GM11168 (cell line): Measurements from ENCODE around the gene CNN3.

Experiments used
- in situ Hi-C: fragments of 300-500 bp; cut with MboI; formaldehyde crosslinking; loops from one replicate; pipeline ENCODE4 v1.12.0; 2022; ENCODE audit warnings: low sequenced_read_pairs; ENCODE audit not compliant: unreplicated experiment

The CNN3 gene

DNA sequence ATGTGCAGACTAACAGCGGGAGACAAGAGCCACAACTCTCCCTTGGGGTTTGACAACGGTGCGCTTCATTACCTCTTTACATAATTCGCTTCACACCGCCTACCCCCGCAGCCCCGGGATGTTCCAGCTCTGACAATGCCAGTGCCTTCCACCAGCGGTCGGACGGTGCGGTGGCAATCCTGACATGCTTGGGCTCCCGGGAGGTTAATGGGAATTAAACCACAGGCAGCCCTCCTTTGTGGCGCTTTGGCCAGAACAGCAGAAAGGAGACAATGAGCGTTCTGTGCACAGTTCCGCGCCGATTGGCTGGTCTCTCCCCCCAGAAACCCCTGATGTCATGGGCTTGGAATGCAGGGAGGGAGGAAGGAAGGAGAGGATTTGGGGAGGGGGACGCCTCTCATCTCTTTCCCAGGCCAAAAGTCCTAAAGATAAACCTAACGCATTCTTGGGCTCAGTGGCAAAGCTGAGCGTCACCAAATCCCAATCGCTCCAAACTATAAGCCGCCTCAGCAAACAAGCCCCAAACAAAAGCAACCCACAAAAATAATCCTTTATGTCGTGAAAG lies 1.3 kb downstream of the CNN3 start:
- in situ Hi-C loops, result no loop called here

DNA sequence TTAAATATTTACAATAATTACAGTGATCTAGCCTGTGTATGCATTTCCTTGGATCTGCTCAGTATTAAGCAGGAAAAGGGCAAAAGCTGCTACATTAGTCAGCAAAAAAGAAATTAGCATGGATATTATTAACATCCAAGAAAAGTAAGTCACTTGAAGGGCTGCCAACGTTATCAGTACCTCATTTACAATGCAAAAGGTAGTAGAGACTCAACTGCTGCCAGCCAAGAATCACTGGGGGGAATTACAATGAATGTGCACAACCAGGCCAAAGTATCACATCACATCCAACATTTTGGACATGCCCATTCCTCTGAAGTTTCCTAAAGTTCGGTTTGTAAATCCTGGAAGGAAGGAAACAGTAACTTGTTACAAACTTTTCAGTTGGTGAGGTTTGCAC lies 1.9 kb downstream of the CNN3 start:
- in situ Hi-C loops, result no loop called here

DNA sequence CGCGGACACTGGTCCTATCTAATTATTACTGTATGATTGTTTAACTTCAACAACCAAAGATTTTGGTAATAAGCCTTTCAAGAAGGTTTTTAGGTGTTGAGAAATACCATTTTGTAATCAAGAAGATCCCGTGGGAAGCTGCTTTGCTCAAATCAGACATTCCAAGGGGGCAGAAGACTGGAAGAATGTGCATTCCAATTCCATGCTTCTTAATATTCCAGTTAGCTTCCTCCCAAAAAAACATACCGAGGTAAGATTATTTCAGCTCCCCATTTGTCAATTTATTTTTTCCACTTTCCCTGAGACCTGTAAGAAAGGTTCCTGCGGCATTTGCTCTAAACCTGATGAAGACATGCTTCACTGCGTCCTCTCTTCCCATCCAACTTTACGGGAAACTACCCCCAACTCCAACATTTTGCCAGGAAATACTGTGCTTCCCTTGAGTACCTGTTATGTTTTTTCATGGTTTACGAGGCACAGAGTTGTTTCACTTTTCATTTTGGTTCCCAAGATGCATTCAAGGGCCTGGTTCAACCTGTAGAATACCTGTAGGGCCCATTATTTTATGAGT lies 4.1 kb downstream of the CNN3 start:
- in situ Hi-C loops, result no loop called here

DNA sequence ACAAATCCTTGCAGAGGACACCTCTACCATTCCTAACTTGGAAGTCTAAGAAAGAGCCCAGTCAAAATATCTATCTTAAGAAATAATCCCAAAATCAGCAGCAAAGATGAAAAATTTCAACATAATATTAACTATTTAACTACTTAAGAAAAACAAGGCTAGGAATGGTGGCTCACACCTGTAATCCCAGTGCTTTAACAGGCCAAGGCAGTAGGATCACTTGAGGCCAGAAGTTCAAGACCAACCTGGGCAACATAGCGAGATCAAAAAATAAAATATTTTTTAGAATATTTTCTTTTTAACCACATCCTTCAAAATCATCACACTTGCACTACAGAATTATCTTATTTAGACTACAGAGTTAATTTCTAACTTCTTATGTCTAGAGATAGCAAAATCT lies 4.9 kb downstream of the CNN3 start:
- in situ Hi-C loops, result no loop called here

DNA sequence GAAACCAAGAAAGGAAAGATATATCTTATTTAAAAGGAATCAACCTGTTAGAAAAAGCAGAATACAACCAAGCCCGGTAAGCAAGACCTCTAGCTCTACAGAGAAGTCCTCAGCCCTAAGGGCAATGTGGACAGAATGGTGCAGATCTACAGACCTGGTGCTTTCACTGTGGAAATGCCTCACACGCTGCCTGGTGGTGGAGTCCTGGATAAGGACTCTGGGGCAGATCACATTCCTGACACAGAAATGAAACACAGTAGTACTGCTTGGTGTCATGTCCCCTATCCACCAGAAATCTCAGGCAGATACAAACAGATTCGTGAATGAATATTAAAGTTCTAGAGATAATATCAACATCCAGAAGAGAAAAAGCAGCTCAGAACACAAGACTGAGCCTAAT lies 6.8 kb downstream of the CNN3 start:
- in situ Hi-C loops, result no loop called here

DNA sequence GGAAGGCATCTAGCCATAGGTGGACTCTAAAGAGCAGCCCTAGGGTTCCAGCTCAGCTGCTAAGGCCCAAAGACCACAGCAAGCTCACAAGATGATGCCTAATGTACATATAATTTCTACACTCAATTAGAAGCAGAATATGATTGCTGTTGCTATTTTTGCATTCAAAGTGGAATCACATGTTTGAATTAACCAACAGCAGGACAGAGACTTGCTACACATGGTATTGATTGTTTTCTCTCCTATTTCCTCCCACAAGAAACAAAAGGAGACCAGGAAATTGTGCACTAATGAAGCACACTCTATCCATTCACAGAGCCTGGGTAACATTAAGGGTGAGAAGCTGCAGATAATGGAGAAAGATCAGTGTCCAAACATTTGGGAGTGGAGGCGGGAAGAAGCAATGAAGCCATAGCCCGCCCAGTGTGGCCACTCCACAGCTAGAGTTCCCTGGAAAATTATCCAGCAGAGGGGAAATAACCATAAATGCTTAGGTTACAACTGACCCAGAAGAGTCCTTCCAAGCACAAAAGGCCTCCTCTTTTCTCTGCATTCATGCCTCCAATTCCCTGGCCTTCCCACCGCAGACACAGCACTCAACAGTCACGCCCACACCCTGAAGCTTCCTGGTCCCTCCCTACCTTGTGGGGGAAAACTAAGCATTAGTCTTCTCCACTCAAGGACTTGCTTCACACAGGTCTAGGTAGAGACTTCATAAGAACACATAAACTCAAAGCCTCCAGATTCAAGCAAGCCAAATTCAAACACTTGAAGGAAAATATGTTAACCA lies 7.5 kb downstream of the CNN3 start:
- in situ Hi-C loops, result no loop called here

DNA sequence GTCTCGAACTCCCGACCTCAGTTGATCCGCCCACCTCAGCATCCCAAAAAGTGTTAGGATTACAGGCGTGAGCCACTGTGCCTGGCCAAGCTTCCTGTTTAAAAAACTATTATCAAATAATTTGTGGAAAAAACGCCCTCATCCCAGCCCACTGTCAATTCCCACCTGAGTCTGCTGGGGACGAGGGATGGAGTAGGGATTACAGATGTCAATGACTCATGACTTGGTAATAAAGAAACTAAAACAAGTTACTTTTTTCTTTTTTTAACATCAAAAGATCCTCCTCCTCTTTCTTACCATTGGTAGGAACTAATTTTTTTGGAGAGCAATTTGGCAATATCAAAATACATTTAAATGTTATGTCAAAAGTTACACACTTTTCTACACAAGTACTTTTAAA lies 9.7 kb downstream of the CNN3 start:
- in situ Hi-C loops, result no loop called here

DNA sequence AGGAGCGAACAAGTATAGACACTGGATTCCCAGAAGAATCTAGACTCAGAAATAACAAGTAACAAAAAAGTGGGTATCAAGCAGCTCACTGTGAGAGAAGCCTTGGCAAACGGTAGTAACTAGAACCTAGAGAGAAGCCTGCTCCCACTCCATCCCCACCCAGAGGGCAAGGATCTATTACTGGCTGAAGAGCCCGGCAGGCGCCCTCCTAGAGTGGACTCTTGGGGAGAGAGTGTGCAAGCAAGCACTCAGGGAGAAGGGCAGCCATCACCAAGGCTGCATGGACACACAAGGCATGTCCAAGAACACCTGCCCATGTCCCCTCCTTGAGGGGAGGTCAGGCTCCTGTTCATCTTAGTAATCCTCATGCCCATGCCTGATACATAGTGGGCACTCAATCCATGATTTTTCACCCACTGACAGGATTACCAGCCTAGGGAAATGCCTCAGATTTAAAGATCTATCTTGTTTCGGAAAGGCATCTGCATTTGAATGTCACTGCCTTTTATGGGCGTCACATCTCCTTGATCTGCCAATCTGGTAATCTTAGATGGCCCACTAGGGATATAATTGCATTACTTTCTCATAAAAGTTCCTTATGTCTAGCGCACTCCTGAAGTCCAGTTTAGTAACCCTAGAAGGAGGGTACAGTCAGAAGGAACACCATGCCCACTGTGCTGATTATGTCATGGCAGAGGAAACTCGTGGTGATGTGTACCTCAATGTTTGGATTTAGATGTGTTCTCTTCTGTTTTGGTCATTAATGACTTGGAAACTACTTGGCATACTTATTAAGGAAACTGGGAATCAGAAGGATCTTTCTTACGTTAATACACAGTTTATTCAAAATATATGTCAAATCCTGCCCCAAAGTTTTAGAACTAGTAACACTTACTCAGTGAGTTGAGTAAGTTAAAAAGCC lies 14.4 kb downstream of the CNN3 start:
- in situ Hi-C loops, result no loop called here

DNA sequence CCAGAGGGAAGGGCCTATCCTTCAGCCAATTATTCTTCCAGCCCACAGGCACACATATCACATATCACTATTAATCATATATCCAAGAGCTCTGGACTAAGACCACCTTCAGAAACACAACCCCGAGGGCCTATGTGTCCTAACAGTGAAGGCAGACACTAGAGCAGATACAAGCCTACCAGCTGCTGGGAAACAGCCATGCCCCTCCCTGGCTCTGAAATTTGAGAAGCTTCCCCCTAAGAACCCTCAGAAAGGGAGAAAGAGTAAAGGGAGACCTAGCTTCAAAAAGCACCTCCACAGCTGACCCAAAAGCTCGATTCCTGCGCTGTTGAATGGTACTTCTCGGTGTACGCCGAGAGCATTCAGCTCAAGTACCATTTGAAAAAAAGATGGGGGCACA lies 17.4 kb downstream of the CNN3 start:
- in situ Hi-C loops, result no loop called here

DNA sequence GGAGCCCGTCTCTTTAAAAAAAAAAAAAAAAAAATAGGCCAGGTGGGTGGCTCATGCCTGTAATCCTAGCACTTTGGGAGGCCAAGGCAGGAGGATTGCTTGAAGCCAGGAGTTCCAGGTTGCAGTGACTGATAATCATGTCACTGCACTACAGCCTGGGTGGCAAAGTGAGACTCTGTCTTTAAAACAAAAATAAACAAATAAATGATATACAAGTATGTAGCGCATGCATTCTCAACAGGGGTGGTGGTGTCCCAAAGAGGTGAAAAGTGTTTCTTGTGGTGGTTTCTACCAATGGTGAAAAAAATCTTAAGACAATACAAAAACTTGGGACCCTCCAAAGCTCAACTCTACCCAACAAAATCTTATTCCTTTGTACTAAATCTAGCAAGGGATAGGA lies 17.9 kb downstream of the CNN3 start:
- in situ Hi-C loops, result no loop called here

DNA sequence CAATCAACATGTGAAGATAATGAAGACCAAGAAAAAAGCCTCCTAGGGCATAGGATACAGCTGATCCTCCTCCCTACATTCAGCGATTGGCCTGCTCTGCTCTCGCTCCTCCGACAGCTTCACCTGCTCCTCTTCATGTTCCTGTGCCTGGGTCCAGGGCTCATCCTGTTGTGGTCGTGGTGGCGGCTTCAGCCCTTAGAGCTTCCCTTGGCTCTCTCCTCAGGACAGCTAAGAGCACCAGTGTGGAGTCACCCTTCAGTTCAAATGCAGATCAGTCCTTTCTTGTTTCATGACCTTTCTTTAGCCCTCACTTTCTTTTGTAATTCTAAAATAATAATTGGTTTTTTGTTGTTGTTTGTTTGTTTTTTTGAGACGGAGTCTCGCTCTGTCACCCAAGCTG lies 18.7 kb downstream of the CNN3 start:
- in situ Hi-C loops, result no loop called here

DNA sequence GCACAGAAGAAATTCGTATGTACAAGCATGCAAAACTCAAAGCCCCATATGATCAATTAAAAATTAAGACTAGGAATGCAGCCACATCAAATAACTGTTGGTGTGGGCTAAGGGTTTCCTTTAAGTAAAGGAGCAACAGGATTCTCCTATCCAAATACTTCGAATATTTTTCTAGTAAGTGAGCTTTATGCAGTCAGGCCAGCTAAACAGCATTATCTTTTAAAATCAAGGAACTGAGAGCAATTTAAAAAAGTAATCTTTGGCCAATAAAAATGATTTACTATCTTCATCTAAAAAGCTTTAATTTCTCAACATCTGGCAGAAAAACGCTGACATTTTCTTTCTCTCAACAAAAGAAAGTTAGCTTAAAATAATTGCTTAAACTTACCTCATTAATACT lies 19.8 kb downstream of the CNN3 start:
- in situ Hi-C loops, result no loop called here

DNA sequence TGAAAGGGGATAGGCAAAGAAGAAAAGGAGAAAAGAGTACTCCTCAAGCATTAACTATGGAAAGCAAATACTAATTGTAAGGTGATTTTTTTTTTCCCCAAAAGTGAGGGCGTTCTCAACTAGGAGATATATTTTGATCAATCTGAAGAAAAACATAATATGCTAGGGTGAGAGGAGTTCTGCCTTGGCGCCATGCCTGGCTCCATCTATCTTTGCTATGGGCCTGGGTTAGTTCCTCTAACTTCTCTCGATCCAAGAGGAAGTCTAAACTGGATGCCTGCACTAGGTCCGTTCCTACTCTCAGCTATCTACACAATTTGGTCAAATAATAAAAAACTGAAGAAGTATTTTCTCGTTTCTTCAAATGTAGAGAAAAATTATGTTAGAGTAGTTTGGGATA lies 20.5 kb downstream of the CNN3 start:
- in situ Hi-C loops, result no loop called here

DNA sequence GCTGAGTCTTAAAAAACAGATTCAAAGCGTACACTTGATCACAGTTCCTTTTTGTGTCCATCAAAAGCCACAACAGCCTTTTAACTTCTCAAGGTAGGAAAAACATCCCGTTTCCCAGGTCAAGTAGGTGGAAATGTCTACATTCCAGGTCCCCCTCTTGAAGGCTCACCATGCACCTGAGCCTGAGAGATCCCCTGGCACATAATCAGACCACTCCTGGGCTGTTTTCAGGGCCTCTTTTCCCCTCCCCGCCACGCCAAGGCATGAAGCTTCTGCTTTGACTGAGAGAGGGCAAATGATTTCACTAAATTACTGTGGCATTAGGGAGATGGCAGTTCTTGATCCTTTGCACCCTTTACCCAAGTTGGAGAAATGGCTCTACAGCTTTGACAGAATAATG lies 21.7 kb downstream of the CNN3 start:
- in situ Hi-C loops, result no loop called here

DNA sequence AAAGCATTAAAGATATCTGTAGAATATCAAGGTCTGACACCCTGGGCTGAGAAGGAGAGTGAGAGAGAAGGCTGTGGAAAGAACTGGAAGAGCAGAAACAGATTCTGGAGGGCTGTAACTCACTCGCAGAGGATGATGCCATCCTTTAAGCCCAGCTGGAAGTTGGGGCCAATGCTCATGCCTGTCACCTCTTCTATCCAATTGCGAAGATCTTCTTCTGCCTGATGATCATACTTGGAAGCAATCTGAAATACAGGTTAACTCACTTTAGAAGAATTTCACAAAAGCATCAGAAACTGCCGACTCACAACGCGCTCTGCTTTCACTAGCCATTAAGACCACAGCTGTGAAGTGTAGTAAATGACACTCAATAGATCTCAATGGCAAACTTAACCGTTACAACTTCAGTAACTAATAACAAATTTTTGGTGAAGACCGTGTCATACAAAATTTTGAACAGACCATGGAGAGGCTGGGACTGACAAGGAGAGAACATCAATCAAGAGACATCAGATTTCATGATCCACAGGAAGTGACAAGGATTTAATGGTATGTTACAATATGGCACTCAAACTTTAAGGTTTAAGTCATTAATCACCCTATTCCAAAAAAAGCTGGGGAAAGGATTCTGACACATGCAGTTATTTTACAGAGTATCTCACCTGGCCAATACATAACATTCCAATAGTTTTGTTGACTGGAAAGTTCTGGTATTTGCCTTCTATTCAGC lies 23.5 kb downstream of the CNN3 start:
- in situ Hi-C loops, result no loop called here

DNA sequence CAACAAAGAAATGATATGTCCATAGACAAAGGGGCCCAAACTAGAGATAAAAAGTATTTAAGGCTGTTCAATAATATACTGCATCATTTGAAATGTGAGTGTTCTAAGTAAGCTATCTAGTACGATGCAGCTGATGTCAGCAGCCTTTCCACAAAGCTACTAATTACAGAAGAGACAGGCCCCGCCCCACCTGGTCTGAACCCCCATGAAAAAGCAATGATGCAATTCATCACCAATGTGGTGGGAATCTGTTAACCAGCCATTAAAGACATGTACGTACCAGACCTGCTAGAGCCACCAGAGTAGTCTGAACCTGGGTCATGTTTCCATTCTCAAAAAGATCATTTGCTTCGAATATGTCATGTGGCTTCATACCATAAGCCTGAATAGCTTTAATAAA lies 25.1 kb downstream of the CNN3 start:
- in situ Hi-C loops, result no loop called here

DNA sequence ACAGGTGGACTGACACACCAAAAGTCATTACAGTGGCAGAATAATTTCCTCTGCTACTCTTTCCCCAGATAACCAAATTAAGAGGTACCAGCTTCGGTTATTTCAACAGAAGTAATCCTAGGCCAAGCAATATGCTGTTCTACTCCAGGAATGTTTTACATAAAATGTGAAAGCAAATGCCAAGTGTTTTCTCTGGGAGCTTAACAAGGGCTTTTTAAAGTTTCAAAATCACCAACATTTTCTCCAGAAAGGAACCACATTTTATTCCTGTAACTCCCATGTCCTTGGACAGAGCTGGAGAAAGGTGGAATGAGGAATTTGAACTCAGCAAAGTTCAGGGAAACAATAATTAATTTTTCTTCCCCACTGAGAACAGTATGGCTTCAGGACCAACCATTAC lies 27.2 kb downstream of the CNN3 start:
- in situ Hi-C loops, result no loop called here

DNA sequence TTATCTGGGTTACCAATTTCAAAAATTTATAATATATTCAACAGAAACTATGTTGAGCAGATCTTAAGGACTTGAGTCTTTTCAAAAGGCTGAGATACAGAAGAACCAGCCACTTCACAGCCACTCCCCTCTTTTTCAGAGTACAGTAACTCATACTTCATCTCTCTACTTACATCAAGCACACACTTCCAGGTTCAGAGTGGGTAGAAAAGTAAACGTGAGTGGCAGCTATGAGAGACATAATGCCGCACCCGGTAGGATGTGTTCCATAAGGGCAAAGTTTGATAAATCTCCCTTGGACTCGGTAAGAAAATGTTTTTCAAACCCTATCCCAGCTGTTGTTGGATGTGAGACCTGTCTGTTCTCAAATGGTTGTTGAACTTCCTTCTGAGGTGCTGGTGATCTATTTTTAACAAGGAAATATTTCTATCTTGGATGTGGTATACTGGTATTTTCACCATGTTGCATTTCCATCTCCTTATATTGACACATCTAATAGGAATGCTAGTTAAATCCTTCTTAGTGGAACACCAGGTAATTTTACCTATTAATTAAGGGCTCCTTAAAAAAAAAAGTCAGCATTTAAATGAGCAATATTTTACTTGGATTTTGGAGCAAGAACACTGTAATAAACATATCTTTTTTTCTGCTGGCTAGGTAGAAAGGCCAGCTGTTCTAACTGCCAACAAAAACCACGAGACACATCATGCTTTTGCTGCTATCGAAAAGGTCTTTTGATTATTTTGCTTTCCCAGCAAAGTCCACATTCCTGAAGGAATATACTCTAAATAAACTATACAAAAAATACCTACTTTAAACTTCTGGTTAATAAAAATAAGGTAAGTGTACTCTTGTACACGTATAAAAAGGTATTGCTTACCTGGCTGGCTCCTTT lies 28.2 kb downstream of the CNN3 start:
- in situ Hi-C loops, result no loop called here

DNA sequence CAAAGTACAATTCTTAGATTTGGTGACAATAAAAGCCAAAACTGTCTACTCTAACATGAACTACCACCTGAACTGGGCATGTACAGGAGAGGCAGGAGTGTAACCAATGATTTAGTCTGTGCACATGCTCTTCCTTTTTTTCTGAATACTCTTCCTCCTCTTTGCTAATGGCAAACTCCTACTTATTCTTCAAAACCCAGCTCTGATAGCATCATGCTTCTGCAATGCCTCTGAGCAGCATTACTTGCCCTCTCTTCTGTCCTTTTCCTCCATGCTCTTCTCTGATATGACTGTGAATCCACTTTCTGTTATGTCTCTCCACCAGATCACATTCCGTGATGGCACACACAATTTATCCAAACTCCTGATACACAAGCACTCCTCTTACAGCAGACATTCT lies 31.4 kb downstream of the CNN3 start:
- in situ Hi-C loops, result no loop called here
